Activated gamma-delta T cell treated with anti-CD3 and anti-CD28 coated beads, Interleukin-2, amount 50 U/mL, for 16 hours (primary cell): ENCODE results near the gene DNAJB6.

Source experiments
- DNase-seq: peaks from one replicate; pipeline ENCODE4 v3.0.0-alpha.2; 2020; ENCODE audit warnings: low read depth

The DNAJB6 gene

DNA sequence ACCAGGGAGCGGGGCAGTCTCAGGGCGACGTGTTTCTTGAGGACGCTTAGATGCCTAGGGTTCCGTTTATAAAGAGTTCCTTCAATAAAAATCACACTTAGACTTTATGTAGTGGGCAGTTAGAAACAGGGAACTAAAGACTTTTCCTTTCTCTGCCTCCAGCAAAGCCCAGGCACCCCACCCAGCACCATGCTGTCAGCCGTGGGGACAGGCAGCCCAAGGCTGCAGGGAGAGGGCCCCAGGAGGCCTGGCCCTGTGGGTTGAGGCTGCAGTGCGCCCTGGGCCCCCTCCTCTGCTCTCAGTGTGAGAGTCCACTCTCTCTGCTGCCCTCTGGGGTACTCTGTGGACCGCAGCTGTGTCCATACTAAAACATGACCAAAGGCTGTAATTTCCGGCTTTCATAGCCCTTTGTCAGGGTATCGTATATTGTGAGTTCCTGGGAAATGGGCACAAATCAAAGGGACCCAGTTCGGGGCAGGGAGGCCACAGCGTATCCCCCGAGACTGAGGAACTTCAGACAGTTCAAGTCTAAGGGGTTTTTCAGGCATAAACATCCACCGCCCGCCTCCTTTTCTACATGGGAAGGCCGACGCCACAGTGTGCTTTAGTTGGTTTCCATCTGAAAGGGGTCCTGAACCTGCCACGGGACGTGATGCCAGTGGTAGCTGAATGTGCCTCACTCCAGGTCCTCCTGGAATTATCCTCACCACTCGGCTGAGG, 59.7 kb downstream of the DNAJB6 start:
- no peak for DNase-seq

DNA sequence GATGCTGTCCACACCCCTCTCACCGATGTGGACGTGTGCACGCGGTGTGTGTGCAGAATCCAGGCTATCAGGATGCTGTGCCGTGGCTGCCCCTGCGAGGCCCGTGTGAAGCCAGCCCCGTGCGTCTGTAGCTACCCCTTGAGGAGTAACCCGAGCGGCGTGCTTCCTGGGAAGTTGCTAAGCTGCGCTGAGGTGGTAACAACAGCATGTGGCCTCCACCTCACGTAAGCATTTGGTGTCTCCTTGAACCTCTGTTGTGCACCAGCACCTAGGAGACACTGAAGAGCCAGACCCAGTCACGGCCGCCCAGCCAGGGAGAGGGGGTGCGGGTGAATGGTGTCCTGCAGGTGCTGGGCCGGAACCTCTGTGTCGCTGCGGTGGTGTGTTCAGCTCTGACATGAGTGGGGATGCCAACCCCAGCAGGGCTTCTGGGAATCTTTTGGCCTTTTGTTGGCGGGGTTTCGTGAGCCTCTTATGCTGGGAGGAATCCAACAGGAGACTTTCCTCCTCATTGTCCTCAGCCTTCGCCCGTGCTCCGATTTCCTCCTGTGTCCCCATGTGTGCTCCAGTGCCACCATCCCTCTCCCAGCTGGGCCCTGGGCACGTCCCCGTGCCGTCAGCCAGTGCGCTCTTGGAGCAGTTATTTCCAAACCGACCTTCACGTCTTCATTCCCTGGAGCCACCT, 60.4 kb downstream of the DNAJB6 start:
- no peak for DNase-seq

DNA sequence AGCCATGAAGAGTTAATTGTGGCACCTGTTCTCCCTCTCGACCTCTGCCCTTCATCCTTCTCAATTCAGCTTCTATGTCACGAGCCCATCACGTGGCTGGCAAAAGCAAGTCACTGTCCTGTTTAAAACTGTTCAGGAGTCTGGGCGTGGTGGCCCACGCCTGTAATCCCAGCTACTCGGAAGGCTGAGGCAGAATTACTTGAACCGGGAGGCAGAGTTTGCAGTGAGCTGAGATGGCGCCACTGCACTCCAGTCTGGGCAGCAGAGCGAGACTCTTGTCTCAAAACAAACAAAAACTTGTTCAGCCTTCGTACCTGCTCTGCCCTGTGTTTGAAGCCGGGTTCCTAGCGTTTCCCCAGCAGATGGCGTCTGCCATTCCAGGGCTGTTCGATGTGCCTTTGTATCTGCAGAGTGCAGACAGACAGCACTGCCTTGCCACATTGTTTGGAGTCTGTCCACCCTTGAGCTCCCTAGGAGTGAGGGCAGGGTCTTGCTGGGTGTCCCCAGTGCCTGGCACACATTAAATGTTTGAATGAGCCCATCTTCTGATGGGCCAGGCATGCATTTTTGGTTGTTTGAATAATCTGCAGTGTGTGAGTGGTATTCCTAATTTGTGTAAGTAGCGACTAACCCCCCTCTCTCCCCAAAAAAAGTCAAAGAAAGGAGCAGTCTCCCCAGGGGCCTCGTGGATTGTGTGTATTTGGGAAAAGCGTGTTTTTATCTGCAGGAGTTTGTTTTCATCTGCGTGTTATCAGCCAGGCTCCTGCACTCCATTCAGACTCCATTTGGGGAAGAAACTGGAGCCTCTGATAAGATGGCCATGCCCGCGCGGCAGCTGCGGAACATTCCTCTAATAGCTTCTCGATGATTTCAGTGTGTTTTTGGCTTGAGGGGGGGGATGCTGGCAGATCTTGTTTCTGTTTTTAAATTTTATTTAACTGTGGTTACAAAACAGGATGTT, 61.2 kb downstream of the DNAJB6 start:
- no peak for DNase-seq

DNA sequence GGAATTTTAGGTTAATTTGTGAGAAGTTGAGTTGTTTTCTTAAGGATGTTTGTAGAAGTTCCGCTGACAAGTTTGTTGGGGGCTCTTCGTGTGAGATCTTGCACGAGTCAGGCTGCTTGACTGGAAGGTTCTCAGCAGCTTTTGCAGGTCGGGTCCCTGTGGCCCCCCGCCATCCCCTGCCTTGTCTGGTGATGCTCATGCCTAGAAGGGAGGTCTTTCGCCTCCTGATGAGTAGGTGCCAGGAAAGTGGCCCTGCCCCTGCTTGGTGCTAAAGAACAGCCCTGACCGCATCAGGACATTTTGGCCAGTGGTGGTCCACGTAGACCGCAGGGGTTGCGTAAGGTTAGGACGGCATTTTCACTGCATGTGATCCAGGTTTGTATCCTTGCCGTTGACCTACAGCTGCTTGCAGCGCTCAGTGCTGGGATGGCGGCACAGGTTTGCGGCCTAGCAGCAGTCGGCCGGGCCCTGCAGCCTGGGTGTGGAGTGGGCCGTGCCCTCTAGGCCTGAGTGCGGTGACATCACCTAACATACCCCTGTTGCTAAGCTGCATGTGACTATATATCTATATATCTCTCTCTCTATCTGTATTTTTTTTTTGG, 62.4 kb downstream of the DNAJB6 start:
- no peak for DNase-seq

DNA sequence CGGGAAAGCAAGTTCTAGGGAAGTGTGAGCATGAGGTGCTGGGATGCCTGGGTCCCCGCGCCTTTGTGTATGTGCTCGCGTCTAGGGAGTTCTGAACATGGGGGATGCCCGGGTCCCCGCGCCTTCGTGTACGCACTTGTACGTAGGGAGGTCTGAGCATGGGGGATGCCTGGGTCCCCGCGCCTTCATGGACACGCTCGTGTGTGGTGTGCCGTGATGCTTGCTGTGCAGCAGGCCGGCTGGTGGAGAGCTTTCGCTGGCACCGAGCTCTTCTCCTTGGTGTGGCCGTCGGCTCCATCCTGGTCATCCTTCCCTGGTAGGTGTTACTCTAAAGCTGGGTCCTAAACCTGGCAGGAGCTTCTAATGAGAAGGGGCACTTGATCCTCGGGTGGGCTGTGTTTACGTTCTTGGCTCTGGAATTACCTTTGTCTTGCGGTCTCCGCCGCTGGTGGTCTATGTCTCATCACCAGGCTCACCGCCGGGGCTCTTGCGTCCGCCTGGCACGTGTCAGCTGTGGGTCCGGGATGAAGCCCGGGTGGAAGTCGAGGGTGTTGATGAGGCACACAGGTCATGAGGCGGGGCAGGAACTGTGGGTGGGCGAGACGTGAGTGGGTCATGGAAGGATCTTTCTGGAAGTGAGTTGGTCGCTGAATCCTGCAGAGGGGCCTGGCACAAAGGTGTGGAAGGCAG, 63.5 kb downstream of the DNAJB6 start:
- no peak for DNase-seq

DNA sequence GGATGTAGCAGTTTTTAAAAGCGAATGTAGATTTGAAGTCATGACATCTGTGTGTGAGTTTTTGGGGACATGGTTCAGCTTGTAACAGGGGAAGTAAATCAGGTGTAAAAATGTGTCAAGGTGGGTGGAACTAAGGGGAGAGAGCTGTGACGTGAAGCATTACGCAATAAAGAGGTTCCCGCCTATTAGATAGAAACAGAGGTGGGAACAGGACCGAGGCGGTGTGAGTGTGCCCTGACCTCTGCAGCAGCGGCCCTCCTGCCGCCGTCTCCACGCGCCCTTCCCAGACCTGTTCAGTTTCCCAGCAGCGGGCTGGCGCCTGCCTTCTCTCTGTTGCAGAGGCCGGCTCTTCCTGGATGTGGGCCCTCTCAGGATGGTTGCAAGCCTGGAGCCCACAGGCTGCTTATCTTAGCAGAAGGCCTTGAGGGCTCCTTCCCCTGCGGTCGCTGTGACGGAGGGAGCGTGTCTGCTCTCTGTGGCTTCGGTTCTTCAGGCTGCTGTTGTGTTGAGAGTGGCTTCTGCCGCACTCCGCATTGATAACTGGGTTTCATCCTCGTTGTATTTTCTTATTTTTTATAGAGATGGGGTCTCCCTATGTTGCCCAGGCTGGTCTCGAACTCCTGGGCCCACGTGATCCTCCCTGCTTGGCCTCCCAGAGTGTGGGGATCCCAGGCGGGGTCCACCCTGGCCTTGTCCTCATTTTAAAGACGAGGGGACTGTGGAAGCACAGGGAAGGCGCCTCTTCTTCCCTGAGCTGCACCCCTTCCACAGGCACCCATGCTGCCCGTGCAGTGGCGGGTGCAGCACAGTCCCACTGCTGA, 65.0 kb downstream of the DNAJB6 start:
- no peak for DNase-seq

DNA sequence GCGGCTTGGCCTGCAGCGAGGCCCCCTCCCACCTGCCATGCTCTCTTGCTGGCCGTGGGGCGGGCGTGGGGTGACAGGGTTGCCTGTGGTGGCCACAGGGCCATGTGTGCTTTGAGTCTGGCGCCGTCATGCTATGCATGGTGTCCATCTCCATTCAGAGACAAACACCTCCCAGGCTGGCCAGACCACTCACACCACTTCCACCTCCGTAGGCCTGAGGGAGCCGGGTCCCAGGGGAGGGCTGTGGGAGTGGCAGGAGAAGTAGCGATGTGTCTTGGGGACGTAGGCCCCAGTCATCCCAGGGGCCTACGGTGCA, 65.5 kb downstream of the DNAJB6 start:
- DNase-seq, result no peak

DNA sequence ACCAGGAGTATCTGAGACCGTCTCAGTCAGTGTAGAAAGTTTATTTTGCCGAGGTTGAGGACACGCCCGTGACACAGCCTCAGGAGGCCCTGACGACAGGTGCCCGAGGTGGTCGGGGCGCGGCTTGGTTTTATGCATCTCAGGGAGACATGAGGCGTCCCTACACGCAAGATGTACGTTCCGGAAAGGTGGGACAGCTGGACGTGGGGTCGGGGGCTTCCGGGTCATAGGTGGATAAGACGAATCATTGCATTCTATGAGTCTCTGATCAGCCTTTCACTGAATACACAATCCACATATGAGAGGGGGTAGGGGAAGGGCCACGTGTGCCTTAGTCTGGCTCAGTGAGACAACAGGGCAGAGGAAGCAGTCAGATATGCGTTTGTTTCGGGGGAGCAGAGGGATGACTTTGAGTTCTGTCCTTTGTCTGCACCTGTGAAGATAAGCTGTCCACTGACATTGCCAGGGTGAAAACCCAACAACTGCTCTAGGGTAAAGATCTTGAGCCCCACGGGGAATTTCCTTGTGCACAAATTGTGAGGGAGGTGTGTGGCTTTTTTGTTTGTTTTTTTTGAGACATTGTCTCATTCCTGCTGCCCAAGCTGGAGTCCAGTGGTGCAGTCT, 66.2 kb downstream of the DNAJB6 start:
- no peak for DNase-seq

DNA sequence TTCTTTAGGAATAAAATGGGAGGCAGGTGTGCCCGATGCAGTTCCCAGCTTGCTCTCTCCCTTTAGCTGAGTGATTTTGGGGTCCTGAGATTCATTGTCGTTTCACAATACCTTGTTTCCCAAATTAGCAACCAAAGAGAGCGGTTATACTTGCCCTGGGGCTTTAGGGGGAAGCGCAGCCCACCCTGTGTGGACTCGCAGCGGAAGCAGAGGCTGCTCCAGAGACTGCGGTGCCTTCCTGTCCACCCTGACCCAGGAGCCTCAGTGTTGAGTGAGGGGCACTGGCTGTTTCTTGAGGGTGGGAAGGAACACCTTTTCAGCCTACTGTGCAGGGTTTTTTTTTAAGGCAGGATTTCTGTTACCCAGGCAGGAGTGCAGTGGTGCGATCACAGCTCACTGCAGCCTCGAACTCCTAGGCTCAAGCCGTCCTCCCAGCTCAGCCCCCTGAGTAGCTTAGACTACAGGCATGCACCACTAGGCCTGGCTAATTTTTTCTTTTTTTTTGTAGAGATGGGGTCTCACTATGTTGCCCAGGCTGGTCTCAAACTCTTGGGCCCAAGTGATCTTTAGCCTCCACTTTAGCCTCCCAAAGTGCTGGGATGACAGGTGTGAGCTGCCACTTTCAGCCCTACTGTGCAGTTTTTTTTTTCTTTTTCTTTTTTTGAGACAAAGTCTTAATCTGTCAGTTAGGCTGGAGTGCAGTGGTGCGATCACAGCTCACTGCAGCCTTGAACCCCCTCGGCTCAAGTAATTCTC, 67.0 kb downstream of the DNAJB6 start:
- no peak for DNase-seq

DNA sequence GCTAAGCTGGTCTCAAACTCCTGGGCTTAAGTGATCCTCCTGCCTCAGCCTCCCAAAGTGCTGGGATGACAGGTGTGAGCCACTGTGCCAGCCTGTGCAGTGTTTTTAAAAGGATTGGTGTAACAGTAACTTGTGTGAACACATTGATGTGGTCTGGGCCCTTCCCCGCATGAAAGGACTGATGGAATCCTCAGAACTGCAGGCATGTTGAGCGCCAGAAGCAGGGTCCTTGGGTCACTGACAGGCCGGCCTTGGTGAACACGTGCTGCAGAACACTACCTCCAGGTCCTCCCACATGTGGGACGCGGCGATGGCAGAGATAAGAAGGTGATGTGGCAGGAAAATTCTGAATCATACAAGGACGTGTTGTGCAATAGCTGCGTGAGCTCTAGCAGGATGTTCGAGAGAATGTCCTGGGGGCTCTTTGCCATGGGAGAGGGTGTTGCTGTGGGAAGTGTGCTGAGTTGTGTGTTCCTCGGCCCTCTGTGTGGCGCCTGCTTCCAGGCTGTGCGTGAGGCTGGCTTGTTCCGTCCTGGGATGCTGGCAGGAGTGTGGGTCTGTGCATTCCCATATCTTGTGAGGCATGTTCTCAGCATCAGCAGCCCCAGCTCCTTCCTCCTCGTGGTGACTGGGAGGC, 68.2 kb downstream of the DNAJB6 start:
- no peak for DNase-seq

DNA sequence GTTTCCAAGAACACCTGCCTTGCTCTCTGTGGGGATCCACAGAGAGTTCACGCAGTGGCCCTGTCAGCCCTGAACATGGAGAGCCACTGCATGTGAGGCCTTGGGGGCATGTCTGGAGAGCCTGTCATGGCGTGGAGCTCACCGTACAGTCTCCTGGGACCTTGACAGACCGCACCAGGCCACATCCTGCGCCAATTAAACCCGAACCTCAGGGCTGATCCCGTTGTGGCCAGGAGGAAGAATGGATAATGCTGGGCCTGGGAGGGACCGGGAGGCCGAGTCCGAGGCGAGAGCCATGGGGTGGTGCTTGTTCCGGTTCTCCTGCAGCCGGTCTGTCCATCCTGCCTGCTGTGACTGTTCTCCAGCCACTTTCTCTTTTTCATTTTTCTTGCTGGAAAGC, 68.7 kb downstream of the DNAJB6 start:
- no peak for DNase-seq

DNA sequence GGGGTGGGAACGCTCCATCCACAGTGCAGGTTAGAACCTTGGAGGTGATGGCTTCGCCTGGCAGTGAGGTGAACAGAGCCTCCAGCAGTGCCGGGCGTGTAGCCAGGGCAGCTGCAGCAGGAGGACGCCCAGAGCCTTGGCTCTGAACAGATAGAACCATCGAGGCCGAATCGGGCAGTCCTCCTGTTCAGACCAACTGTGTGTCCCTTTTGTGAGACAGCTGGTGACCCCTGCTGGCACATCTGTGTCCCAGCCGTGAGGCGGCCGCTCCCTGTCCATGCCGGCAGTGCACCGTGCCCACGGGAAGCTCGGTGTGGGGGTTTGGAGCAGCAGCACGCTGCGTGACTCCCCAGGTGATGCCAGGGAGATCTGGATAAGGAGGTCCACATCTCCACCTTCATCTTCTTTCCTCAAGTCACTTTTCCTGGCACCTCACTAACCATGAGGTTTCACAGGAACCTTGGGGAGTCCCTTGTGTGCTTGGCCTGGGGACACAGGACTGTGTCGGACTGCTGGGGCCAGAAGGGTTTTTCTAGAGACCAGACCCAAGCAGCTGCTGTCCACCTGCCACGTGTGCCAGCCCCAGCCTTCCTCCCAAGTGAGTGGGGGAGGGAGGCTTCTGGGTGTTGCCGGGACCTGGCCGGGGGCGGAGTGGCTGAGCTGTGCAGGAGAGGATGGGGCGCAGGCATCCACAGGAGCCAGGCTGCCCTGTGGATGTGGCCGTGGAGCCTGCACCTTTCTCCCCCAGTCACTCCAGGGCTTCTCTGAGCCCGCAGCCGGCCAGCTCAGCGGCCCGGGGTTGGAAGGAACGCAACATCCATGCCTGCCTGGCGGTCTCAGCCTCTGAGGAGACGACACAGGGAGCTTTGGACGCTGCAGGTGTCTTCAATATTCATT, 69.4 kb downstream of the DNAJB6 start:
- DNase-seq, result no peak

DNA sequence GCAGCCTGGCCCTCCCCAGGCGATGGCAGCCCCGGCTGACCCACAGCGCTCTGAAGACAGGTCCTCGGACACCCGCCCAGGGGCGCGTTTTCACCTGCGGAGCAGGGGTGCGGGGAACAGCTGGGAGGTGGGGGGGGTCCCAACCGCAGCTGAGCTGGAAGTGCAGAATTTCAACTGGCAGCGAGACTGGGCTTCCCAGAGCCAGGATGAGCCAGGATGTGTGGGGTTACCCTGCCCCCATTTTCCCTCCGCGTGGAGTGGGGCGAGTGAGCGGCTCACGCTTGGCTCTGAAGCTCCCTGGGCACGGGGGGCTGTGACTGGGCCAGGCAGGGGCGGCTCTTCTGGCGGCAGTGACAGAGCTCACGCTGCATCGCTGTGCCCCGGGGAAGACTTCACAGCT, 70.2 kb downstream of the DNAJB6 start:
- no peak for DNase-seq

DNA sequence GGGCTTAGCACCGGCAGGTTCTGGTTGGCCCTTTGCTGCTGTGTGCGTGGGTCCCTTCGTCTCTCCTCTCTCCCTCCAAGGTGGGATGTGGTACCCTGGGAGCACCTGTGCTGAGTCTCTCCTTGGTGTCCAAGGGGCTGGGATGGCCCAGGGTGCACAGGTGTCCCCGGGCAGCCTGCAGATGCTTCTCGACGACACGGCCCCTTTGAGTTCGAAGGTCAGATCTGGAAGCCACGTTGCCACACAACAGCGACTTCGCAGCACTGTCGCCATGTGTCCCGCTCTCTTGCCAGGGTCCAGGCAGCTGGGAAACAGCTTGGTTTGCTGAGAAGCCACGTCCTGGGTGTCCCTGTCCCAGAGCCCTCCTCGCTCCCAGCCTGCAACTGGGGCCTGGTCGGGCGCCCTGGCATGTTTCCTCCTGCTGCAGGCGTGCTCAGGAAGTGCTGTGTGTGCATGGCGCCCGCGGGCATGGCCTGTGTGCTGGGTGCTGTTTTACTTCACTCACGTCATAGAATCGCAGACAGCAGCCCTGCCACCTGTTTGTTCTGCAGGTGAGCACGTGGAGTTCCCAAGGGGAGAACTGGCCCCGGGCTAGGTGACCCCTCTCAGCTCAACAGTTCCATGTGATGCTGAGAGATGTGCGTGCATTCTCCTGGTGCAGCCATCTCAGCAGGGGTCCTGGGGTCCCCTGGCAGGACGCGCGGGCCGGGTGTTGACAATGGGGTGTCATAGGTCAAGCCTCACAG, 70.9 kb downstream of the DNAJB6 start:
- no peak for DNase-seq

DNA sequence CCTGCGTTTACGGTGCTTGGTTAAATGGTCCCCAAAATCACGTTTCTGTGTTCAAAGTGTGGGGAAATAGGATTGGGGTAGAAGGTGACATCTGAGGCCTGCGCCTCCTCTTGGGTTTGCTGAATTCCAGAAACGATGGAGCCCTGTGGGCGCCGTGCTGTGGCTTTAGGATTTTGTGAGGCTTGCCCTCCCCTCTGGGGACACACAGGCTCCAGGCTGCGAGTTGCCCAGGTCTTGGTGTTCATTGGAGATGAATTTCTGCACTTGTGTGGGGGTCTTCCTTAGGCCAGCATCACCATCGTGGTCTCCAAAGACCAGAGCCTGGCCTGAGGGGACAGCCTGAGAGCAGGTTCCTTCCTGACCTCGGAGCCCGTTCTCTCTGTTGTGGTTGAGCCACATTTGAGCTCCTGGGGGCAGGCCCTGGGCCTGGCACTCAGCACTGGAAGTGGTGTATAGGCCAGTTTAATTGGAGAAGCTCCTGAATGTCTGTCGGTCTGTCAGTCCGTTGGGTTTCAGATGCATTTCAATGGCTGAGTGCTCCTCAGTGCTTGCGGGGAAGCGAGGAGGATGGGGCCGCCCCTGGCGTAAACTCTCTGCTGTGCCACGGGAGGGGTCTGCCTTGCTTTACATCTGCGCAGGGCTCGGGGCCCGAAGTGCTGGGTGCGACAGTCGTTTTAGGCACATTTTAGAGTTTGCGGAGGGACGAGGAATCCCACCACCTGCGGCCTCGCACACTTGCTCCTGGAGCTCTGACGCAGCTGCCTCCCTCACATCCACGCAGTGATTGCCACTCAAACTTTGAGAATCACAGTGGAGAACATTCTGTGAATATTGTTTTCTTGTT, 71.7 kb downstream of the DNAJB6 start:
- no peak for DNase-seq

DNA sequence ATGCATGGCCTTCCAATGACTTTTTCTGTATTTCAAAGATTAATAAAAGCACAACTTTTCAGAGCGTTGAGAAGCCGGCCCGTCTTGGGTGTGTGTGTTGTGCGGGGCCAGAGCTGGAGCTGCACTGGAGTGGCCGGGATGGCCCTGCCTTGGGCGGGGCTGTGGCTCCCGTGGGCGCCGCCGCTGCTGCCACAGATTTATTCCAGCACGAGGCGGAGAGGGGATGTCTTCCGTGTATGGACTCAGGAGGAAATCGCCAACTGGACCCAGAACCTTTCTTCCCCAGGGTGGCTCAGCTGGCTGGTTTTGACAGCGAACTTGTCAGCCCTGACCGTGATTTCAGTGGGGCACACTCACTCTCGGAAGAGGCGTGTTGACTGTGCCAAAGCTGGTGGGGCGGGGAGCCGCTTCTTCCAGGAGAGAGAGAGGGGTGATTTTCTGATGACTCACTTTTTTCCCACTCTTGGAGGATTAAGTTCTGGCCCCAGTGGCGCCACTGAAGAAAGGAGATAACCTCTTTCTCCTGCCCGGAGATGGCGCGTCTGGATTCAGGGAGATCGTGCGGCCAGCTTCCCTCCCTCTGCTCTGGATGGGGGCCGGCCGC, 72.4 kb downstream of the DNAJB6 start:
- DNase-seq, result no peak
